Left lobe of liver (tissue), 2 donors: Measurements from ENCODE around the gene EIF4B. TPM values are rescaled to one million over a fixed set of nuclear protein-coding genes. Genes with fewer than 3 reads are reported as not detected.

Experiments
- ATAC-seq: fragments of 200-7000 bp; cut with Tn5 transposase; one replicate; pipeline ENCODE4 v1.9.1; 2020; ENCODE audit warnings: mild to moderate bottlenecking, moderate library complexity
- DNase-seq: peaks from one replicate; pipeline ENCODE4 v3.0.0-alpha.2; 2020; ENCODE audit warnings: low spot score
- total RNA-seq: library from RNA; stranded (reverse); gene quantifications from one replicate; pipeline ENCODE4 v1.2.1, GENCODE V29; 2021
- donor health status: DM: no; HTN: no; CAD: no; lungs with moderate emphysema.
- donor health status: DM: no; HTN: yes; CAD: no.

The EIF4B gene
- total RNA-seq, 1 donor from 2014 or later, result 184 TPM

GRCh38 chr12:53067993-53068770, 61.9 kb downstream of the EIF4B start:
- peak; percentile 44 for DNase-seq
- no peak for ATAC-seq

- ATAC-seq, result no peak
- no peak for DNase-seq
Measured at GRCh38 chr12:53068811-53069585, 62.7 kb downstream of the EIF4B start.

- ATAC-seq, result no peak
- DNase-seq, result no peak
Measured at GRCh38 chr12:53069621-53070410, 63.6 kb downstream of the EIF4B start.

- no peak for ATAC-seq
Measured at GRCh38 chr12:53070877-53071492, 64.7 kb downstream of the EIF4B start.

GRCh38 chr12:53071591-53072551, 65.6 kb downstream of the EIF4B start:
- ATAC-seq (peak; percentile 23), DNase-seq (peak; percentile 61)

More at GRCh38 chr12:53070877-53071492, 64.7 kb downstream of the EIF4B start:
- DNase-seq, result no peak

- no peak for DNase-seq
- ATAC-seq, result peak; percentile 45
Measured at GRCh38 chr12:53073881-53074280, 67.6 kb downstream of the EIF4B start.

- DNase-seq (peak; percentile 45), ATAC-seq (no peak)
Measured at GRCh38 chr12:53074283-53074998, 68.2 kb downstream of the EIF4B start.

- no peak for ATAC-seq
- no peak for DNase-seq
Measured at GRCh38 chr12:53074999-53075370, 68.7 kb downstream of the EIF4B start.

GRCh38 chr12:53076461-53076860, 70.2 kb downstream of the EIF4B start:
- no peak for DNase-seq

GRCh38 chr12:53077030-53077429, 70.8 kb downstream of the EIF4B start:
- ATAC-seq (no peak), DNase-seq (no peak)

More at GRCh38 chr12:53076461-53076860, 70.2 kb downstream of the EIF4B start:
- ATAC-seq, result no peak

- DNase-seq (no peak), ATAC-seq (no peak)
Measured at GRCh38 chr12:53078425-53079225, 72.4 kb downstream of the EIF4B start.

- DNase-seq (peak; percentile 98), ATAC-seq (peak; percentile 98)
Measured at GRCh38 chr12:53079226-53080117, 73.2 kb downstream of the EIF4B start, which contains the start of gene SPRYD3. TSS of gene SPRYD3 (minus strand) at chr12:53079390. CDS start at chr12:53079333, 57 bp downstream.

- DNase-seq (no peak), ATAC-seq (no peak)
Measured at GRCh38 chr12:53082637-53083175, 76.5 kb downstream of the EIF4B start.

- no peak for ATAC-seq
- no peak for DNase-seq
Measured at GRCh38 chr12:53086361-53086760, 80.1 kb downstream of the EIF4B start.

- no peak for ATAC-seq
- no peak for DNase-seq
Measured at GRCh38 chr12:53090105-53090504, 83.8 kb downstream of the EIF4B start.

GRCh38 chr12:53090554-53090953, 84.3 kb downstream of the EIF4B start:
- ATAC-seq, result no peak
- no peak for DNase-seq

GRCh38 chr12:53091756-53092155, 85.5 kb downstream of the EIF4B start:
- DNase-seq (no peak), ATAC-seq (no peak)
